Rectal smooth muscle tissue (tissue), 1 donor: ENCODE data around the gene MYL12A.
"Not testable (repeated sequence)": the region's sequence is repeated elsewhere in the genome, so short reads cannot be mapped to it uniquely, and the experiment has no call there.

ENCODE experiments used
- H3K27ac ChIP-seq: one replicate; pipeline ENCODE4 v1.7.0; 2013; ENCODE audit warnings: low read depth, low read length, inconsistent platforms
- H3K27me3 ChIP-seq: one replicate; pipeline ENCODE4 v1.7.0; 2013; ENCODE audit warnings: low read length; ENCODE audit not compliant: control insufficient read depth, insufficient read depth
- H3K36me3 ChIP-seq: one replicate; pipeline ENCODE4 v1.7.0; 2013; ENCODE audit warnings: low read length; ENCODE audit not compliant: control insufficient read depth, insufficient read depth
- H3K4me1 ChIP-seq: one replicate; pipeline ENCODE4 v1.7.0; 2013; ENCODE audit warnings: low read length; ENCODE audit not compliant: control insufficient read depth, insufficient read depth
- H3K4me3 ChIP-seq: one replicate; pipeline ENCODE4 v1.7.0; 2013; ENCODE audit warnings: low read length
- H3K9ac ChIP-seq: one replicate; pipeline ENCODE4 v1.7.0; 2013; ENCODE audit warnings: low read length

MYL12A gene

GRCh38 chr18:3217948-3218647 is 29.5 kb upstream of the MYL12A start:
- peak overlapping the region; percentile 8 for H3K27ac ChIP-seq
- no peaks in the 10 kb centered on the region for H3K36me3 ChIP-seq
- H3K9ac ChIP-seq = no peak overlapping the region
- no peaks in the 10 kb centered on the region for H3K27me3 ChIP-seq
- H3K4me3 ChIP-seq = no peak overlapping the region
- peaks cover 10% of the 10 kb centered on the region for H3K4me1 ChIP-seq

- H3K27me3 ChIP-seq = no peaks in the 10 kb centered on the region
- H3K9ac ChIP-seq = no peak overlapping the region
- H3K4me3 ChIP-seq = peak overlapping the region; percentile 58
- H3K4me1 ChIP-seq = peaks cover 7% of the 10 kb centered on the region
- no peaks in the 10 kb centered on the region for H3K36me3 ChIP-seq
- H3K27ac ChIP-seq = peak overlapping the region; percentile 81
Observed at GRCh38 chr18:3218819-3219218, 28.8 kb upstream of the MYL12A start.

GRCh38 chr18:3219241-3219630 is 28.4 kb upstream of the MYL12A start:
- H3K27me3 ChIP-seq = no peaks in the 10 kb centered on the region
- H3K4me3 ChIP-seq = peak overlapping the region; percentile 58
- H3K27ac ChIP-seq = peak overlapping the region; percentile 81
- no peak overlapping the region for H3K9ac ChIP-seq
- peaks cover 7% of the 10 kb centered on the region for H3K4me1 ChIP-seq
- H3K36me3 ChIP-seq = no peaks in the 10 kb centered on the region

GRCh38 chr18:3219631-3220335 is 27.8 kb upstream of the MYL12A start, which contains the start of gene MYOM1:
Gene MYOM1 (minus strand): TSS chr18:3219968. CDS start chr18:3215223, 4,745 bp downstream.
- peaks cover 7% of the 10 kb centered on the region for H3K4me1 ChIP-seq
- peak within 1 kb of the TSS; percentile 81 for H3K27ac ChIP-seq
- H3K4me3 ChIP-seq = peak within 1 kb of the TSS; percentile 58
- no peak within 1 kb of the TSS for H3K9ac ChIP-seq
- H3K36me3 ChIP-seq = no peaks in the 10 kb centered on the region
- no peaks in the 10 kb centered on the region for H3K27me3 ChIP-seq

GRCh38 chr18:3220868-3221267 is 26.7 kb upstream of the MYL12A start:
- H3K9ac ChIP-seq, H3K27ac ChIP-seq, H3K36me3 ChIP-seq, H3K4me1 ChIP-seq, H3K4me3 ChIP-seq, H3K27me3 ChIP-seq: not testable (repeated sequence)

GRCh38 chr18:3221496-3221895 is 26.1 kb upstream of the MYL12A start:
- no peaks in the 10 kb centered on the region for H3K36me3 ChIP-seq
- no peak overlapping the region for H3K27ac ChIP-seq
- peaks cover 7% of the 10 kb centered on the region for H3K4me1 ChIP-seq
- no peaks in the 10 kb centered on the region for H3K27me3 ChIP-seq
- H3K9ac ChIP-seq = no peak overlapping the region
- no peak overlapping the region for H3K4me3 ChIP-seq

GRCh38 chr18:3223356-3223755 is 24.2 kb upstream of the MYL12A start:
- H3K27ac ChIP-seq = no peak overlapping the region

GRCh38 chr18:3224223-3224622 is 23.4 kb upstream of the MYL12A start:
- H3K4me1 ChIP-seq = peaks cover 7% of the 10 kb centered on the region
- no peaks in the 10 kb centered on the region for H3K36me3 ChIP-seq
- no peaks in the 10 kb centered on the region for H3K27me3 ChIP-seq
- H3K9ac ChIP-seq = no peak overlapping the region
- no peak overlapping the region for H3K4me3 ChIP-seq
- no peak overlapping the region for H3K27ac ChIP-seq

More at GRCh38 chr18:3223356-3223755, 24.2 kb upstream of the MYL12A start:
- Histone ChIP-seq H3K27me3 (no peaks in the 10 kb centered on the region), H3K9ac (no peak overlapping the region), H3K36me3 (no peaks in the 10 kb centered on the region), H3K4me3 (no peak overlapping the region), H3K4me1 (peaks cover 7% of the 10 kb centered on the region)

GRCh38 chr18:3225588-3225987 is 22.0 kb upstream of the MYL12A start:
- Histone ChIP-seq H3K27ac (no peak overlapping the region), H3K27me3 (no peaks in the 10 kb centered on the region), H3K4me1 (no peaks in the 10 kb centered on the region), H3K36me3 (no peaks in the 10 kb centered on the region), H3K4me3 (no peak overlapping the region), H3K9ac (no peak overlapping the region)

- no peak overlapping the region for H3K4me3 ChIP-seq
- no peak overlapping the region for H3K27ac ChIP-seq
- H3K4me1 ChIP-seq = no peaks in the 10 kb centered on the region
- no peaks in the 10 kb centered on the region for H3K27me3 ChIP-seq
- no peak overlapping the region for H3K9ac ChIP-seq
- H3K36me3 ChIP-seq = no peaks in the 10 kb centered on the region
Observed at GRCh38 chr18:3226048-3226447, 21.6 kb upstream of the MYL12A start.

- H3K27ac ChIP-seq = no peak overlapping the region
- H3K4me3 ChIP-seq = no peak overlapping the region
Observed at GRCh38 chr18:3230401-3231334, 16.9 kb upstream of the MYL12A start.

GRCh38 chr18:3233004-3233403 is 14.6 kb upstream of the MYL12A start:
- Histone ChIP-seq H3K4me3 (no peak overlapping the region), H3K27me3 (no peaks in the 10 kb centered on the region), H3K4me1 (no peaks in the 10 kb centered on the region), H3K27ac (no peak overlapping the region), H3K36me3 (no peaks in the 10 kb centered on the region), H3K9ac (no peak overlapping the region)

More at GRCh38 chr18:3230401-3231334, 16.9 kb upstream of the MYL12A start:
- no peaks in the 10 kb centered on the region for H3K36me3 ChIP-seq
- no peak overlapping the region for H3K9ac ChIP-seq
- H3K4me1 ChIP-seq = no peaks in the 10 kb centered on the region
- no peaks in the 10 kb centered on the region for H3K27me3 ChIP-seq
